ENCODE data around the gene CHRNA10. TPM values are rescaled to one million over a fixed set of nuclear protein-coding genes. Genes with fewer than 3 reads are reported as not detected.

The CHRNA10 gene
- total and polyA plus RNA-seq, 4 donors = 0.10 to 1.7 (median 0.36) TPM

GRCh38 chr11:3631331-3631730 lies 39.9 kb downstream of the CHRNA10 start:
- no peaks in the 10 kb centered on the region for H3K36me3 ChIP-seq (ENCODE audit: control insufficient read depth in 4 of 4, insufficient read depth in 3 of 4, low read depth in 1 of 4, low read length in 3 of 4)
- WGBS = 90% methylated on average over 4 of the region's 4 CpGs
- H3K27me3 ChIP-seq (ENCODE audit: control insufficient read depth in 4 of 4, insufficient read depth in 4 of 4, low read length in 3 of 4) = no peaks in the 10 kb centered on the region
- no peak overlapping the region for H3K27ac ChIP-seq (ENCODE audit: low read depth in 1 of 2, low read length in 2 of 2)
- H3K9me3 ChIP-seq (ENCODE audit: control insufficient read depth in 4 of 4, low read length in 3 of 4) = no peaks in the 10 kb centered on the region
- DNase-seq (ENCODE audit: low spot score) = no peak
- H3K4me3 ChIP-seq (ENCODE audit: low read depth in 1 of 3, low read length in 3 of 3) = no peak overlapping the region
- H3K4me1 ChIP-seq (ENCODE audit: control insufficient read depth in 4 of 4, insufficient read depth in 4 of 4, low read length in 3 of 4) = no peaks in the 10 kb centered on the region
- no peak overlapping the region for H3K9ac ChIP-seq (ENCODE audit: low read depth in 1 of 2, low read length in 2 of 2)
- TF ChIP-seq, protein P1, sequence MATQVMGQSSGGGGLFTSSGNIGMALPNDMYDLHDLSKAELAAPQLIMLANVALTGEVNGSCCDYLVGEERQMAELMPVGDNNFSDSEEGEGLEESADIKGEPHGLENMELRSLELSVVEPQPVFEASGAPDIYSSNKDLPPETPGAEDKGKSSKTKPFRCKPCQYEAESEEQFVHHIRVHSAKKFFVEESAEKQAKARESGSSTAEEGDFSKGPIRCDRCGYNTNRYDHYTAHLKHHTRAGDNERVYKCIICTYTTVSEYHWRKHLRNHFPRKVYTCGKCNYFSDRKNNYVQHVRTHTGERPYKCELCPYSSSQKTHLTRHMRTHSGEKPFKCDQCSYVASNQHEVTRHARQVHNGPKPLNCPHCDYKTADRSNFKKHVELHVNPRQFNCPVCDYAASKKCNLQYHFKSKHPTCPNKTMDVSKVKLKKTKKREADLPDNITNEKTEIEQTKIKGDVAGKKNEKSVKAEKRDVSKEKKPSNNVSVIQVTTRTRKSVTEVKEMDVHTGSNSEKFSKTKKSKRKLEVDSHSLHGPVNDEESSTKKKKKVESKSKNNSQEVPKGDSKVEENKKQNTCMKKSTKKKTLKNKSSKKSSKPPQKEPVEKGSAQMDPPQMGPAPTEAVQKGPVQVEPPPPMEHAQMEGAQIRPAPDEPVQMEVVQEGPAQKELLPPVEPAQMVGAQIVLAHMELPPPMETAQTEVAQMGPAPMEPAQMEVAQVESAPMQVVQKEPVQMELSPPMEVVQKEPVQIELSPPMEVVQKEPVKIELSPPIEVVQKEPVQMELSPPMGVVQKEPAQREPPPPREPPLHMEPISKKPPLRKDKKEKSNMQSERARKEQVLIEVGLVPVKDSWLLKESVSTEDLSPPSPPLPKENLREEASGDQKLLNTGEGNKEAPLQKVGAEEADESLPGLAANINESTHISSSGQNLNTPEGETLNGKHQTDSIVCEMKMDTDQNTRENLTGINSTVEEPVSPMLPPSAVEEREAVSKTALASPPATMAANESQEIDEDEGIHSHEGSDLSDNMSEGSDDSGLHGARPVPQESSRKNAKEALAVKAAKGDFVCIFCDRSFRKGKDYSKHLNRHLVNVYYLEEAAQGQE (IDR thresholded peaks at IDR 0.05) = no peak
- TF ChIP-seq SP1 (IDR thresholded peaks at IDR 0.05) = no peak
- no peak for TF ChIP-seq HNF4A (conservative IDR thresholded peaks at IDR 0.05)
- TF ChIP-seq ZBTB33 (IDR thresholded peaks at IDR 0.05) = no peak
- no peak for TF ChIP-seq NR2F2 (IDR thresholded peaks at IDR 0.05)
- no peak for TF ChIP-seq CTCF (IDR thresholded peaks at IDR 0.05; ENCODE audit: low read depth, low read length, missing input control)
- no peak for TF ChIP-seq JUND (IDR thresholded peaks at IDR 0.05)
- no peak for TF ChIP-seq TAF1 (conservative IDR thresholded peaks at IDR 0.05)
- no peak for TF ChIP-seq GABPA (IDR thresholded peaks at IDR 0.05 in 1 of 2, conservative IDR thresholded peaks at IDR 0.05 in 1 of 2)
- TF ChIP-seq MAX (IDR thresholded peaks at IDR 0.05) = no peak
- TF ChIP-seq FOXA2 (IDR thresholded peaks at IDR 0.05) = no peak
- TF ChIP-seq EGR1 (IDR thresholded peaks at IDR 0.05; ENCODE audit: low read depth in 2 of 2) = no peak
- no peak for TF ChIP-seq RAD21 (IDR thresholded peaks at IDR 0.05)
- TF ChIP-seq YY1 (IDR thresholded peaks at IDR 0.05) = no peak

- no peaks in the 10 kb centered on the region for H3K36me3 ChIP-seq (ENCODE audit: control insufficient read depth in 4 of 4, insufficient read depth in 3 of 4, low read depth in 1 of 4, low read length in 3 of 4)
- H3K9ac ChIP-seq (ENCODE audit: low read depth in 1 of 2, low read length in 2 of 2) = no peak overlapping the region
- no peak overlapping the region for H3K4me3 ChIP-seq (ENCODE audit: low read depth in 1 of 3, low read length in 3 of 3)
- no peak for TF ChIP-seq TAF1 (conservative IDR thresholded peaks at IDR 0.05)
- TF ChIP-seq EGR1 (IDR thresholded peaks at IDR 0.05; ENCODE audit: low read depth in 2 of 2) = no peak
- no peak for TF ChIP-seq NR2F2 (IDR thresholded peaks at IDR 0.05)
- 97% methylated on average over 1 of the region's 1 CpG for WGBS
- no peaks in the 10 kb centered on the region for H3K27me3 ChIP-seq (ENCODE audit: control insufficient read depth in 4 of 4, insufficient read depth in 4 of 4, low read length in 3 of 4)
- H3K27ac ChIP-seq (ENCODE audit: low read depth in 1 of 2, low read length in 2 of 2) = no peak overlapping the region
- no peaks in the 10 kb centered on the region for H3K9me3 ChIP-seq (ENCODE audit: control insufficient read depth in 4 of 4, low read length in 3 of 4)
- no peaks in the 10 kb centered on the region for H3K4me1 ChIP-seq (ENCODE audit: control insufficient read depth in 4 of 4, insufficient read depth in 4 of 4, low read length in 3 of 4)
- no peak for DNase-seq (ENCODE audit: low spot score)
Measured at GRCh38 chr11:3627291-3627690, 43.9 kb downstream of the CHRNA10 start.

Data from liver (tissue), 9 donors.